Stimulated activated CD4-positive, alpha-beta T cell treated with anti-CD3 and anti-CD28 coated beads, Interleukin-1b, Interleukin-23, amount 100 ng/mL, for 24 hours (primary cell): ENCODE data around the gene TBX3.

Source experiments
- DNase-seq, 4 experiments: peaks; one replicate each; pipeline ENCODE4 v3.0.0-alpha.2; 2020; ENCODE audit warnings: low read depth in 4 of 4, low spot score in 1 of 4

The TBX3 gene

GRCh38 chr12:114636723-114637480 lies 47.1 kb downstream of the TBX3 start:
- DNase-seq: no peak

DNA sequence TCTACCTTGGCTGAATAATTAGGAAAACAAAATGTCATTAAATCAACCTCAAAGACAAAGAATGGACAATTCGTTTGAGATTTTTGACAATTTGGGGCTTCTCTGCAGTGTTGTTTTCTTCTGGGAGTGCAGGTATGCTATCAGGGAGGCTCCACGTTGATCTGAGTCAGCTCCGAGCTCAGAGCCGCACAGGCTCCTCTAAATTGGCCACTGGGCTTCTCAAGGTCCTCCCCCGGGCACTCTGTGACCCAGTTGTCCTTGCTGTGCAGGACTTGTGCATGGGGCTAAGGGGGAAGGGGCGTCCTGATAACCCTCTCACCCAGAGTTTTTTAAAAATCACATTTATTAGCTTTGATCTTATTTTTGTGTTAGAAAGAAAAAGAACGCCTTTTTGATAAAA lies 52.7 kb downstream of the TBX3 start:
- DNase-seq: no peak

DNA sequence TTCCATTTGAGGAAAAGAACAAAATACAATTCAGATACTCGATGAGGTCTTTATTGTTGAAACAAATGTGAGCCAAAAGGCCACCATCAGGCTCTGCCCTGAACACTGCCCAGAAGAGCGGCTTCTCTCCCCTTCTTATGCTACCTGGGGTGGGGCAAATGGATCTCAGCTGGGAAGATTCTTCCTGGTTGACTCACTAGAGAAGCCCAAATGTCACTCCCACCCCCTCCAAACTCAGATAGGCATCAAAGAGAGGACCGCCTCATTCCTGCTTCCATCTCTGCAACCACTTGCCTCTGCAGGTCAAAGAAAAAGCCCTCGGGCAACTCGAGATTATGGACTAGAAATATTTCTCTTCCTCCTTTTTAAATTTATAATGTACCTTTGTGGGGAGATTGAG lies 55.8 kb downstream of the TBX3 start:
- DNase-seq: no peak

DNA sequence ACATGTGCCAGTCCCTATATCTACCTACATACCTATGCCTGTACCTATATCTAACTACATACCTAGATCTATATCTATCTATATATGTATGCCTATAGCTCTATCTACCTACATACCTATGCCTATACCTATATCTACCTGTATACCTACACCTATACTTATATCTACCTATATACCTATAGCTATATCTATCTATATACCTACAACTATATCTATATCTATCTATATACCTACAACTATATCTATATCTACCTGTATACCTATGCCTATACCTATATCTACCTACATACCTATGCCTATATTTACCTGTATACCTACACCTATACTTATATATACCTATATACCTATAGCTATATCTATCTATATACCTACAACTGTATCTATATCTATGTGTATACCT lies 56.6 kb downstream of the TBX3 start:
- DNase-seq: no peak

- DNase-seq: peak; percentile 1 to 19 (median 4)
Measured at GRCh38 chr12:114625294-114625851, 58.6 kb downstream of the TBX3 start.

DNA sequence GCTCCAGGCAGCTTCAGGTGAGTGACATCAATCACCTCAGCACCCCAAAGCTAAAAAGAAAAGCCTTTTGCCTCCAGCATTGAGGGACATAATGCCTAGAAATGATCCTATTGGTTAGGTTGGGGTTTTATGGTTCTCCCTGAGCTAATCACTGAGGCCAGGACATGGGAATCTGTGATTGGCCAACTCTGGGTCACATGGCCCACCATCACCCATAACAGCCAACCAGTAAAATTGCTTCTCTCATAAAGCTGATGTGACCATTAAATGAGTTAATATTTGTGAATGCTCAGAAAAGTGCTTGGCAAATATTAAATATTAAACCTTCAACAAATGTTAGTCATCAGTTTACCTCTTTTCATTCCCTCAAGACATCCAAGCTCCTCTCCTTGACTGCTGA lies 60.2 kb downstream of the TBX3 start:
- DNase-seq: no peak
